IPS DF 4.7 (cell line): ENCODE results near the gene UBN1.
"Not testable (repeated sequence)": the region's sequence is repeated elsewhere in the genome, so short reads cannot be mapped to it uniquely, and the experiment has no call there.

ENCODE experiments used
- DNase-seq: peaks from one replicate; pipeline ENCODE4 v3.0.0-alpha.2; 2013; ENCODE audit warnings: low spot score; ENCODE audit errors: extremely low read depth

Gene UBN1

GRCh38 chr16:4928227-4928626, 80.9 kb downstream of the UBN1 start:
- no peak for DNase-seq

GRCh38 chr16:4929619-4930018, 82.3 kb downstream of the UBN1 start:
- not testable (repeated sequence) for DNase-seq

- DNase-seq, result no peak
Observed at GRCh38 chr16:4931381-4931780, 84.1 kb downstream of the UBN1 start.
